ENCODE measurements around the gene PTS.

Gene PTS

DNA sequence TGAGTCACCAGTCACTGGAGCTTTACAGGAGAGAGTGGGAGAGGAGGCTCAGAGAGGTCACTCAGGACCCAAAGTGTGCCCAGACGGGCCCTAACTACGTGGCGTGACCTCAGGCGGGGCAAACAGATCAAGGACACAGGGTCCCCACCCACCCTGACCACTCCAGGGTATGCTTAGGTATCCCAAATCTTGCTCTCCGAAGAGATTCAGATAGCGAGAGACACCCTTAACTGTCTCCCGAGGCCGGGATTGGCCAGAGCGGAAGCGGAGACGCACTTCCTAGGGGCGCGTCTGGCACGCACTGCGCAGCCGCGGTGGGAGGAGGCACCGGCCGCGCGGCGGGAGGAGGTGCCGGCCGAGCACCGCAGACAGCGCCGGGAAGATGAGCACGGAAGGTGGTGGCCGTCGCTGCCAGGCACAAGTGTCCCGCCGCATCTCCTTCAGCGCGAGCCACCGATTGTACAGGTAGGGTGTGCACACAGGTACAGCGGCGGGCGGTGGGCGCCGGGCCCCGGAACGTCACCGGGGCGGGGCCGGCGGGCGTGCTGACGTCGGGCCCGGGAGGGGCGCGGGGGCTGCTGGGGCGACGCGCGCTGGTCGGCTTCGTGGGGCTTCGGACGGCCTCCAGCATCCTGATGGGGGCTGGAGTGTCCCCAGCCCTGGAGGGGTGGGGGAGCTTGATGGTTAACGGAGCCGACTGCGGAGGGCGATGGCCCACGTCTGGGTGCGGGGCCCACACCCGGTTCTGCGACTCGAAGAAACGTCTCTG lies at the start of gene PTS:
Gene PTS (plus strand): TSS at position 367 of the 769 bp plus-strand sequence. CDS start 16 bp downstream, at position 383.
- no peak for TF ChIP-seq CTCF (IDR thresholded peaks at IDR 0.05; ENCODE audit: low read depth, low read length)
- in situ Hi-C loops (cut with HindIII; ENCODE audit: low sequenced_read_pairs): no loop called here
- peak within 1 kb of the TSS; percentile 77 for H3K4me3 ChIP-seq (ENCODE audit: low read depth, low read length)
- peak; percentile 89 for DNase-seq (ENCODE audit: low read depth, low spot score)

DNA sequence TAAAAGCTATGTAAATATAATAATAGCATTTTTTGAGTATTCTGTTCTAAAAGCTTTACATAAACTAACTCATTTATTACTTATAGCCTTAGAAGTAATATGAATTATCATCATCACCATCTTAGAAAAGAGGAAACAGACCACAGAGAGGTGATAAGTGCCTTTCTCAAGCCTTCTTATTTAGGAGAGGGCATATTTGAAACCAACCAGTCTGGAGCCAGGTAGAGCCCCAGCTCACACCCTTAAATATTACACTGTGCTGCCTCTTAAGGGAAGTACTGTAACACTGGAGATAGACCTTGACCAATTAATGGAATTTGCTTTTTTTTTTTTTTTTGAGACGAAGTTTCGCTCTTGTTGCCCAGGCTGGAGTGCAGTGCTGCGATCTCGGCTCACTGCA lies 48.6 kb upstream of the PTS start:
- in situ Hi-C loops (cut with HindIII; ENCODE audit: low sequenced_read_pairs): no loop called here
- no peak for DNase-seq (ENCODE audit: low read depth, low spot score)
- H3K4me3 ChIP-seq (ENCODE audit: low read depth, low read length): no peak overlapping the region
- TF ChIP-seq CTCF (IDR thresholded peaks at IDR 0.05; ENCODE audit: low read depth, low read length): no peak

- TF ChIP-seq CTCF (IDR thresholded peaks at IDR 0.05; ENCODE audit: low read depth, low read length): no peak
- in situ Hi-C loops (cut with HindIII; ENCODE audit: low sequenced_read_pairs): no loop called here
- no peak for DNase-seq (ENCODE audit: low read depth, low spot score)
- no peak overlapping the region for H3K4me3 ChIP-seq (ENCODE audit: low read depth, low read length)
Observed at GRCh38 chr11:112178428-112178827, 47.8 kb upstream of the PTS start.

GRCh38 chr11:112178936-112179335 lies 47.3 kb upstream of the PTS start:
- no peak for DNase-seq (ENCODE audit: low read depth, low spot score)
- in situ Hi-C loops (cut with HindIII; ENCODE audit: low sequenced_read_pairs): no loop called here
- H3K4me3 ChIP-seq (ENCODE audit: low read depth, low read length): no peak overlapping the region
- TF ChIP-seq CTCF (IDR thresholded peaks at IDR 0.05; ENCODE audit: low read depth, low read length): no peak

GRCh38 chr11:112179601-112180000 lies 46.6 kb upstream of the PTS start:
- TF ChIP-seq CTCF (IDR thresholded peaks at IDR 0.05; ENCODE audit: low read depth, low read length): no peak
- in situ Hi-C loops (cut with HindIII; ENCODE audit: low sequenced_read_pairs): no loop called here
- H3K4me3 ChIP-seq (ENCODE audit: low read depth, low read length): no peak overlapping the region
- DNase-seq (ENCODE audit: low read depth, low spot score): no peak

DNA sequence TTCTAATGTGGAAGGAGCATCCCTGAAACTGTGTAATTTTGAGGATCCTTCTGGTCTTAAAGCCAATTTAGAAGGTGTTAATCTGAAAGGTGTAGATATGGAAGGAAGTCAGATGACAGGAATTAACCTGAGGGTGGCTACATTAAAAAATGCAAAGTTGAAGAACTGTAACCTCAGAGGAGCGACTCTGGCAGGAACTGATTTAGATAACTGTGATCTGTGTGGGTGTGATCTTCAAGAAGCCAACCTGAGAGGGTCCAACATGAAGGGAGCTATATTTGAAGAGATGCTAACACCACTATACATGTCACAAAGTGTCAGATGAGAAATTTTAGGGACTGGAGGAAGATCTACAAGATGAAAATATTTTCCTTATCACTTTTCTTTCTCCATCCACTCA lies 43.4 kb upstream of the PTS start:
- no peak for TF ChIP-seq CTCF (IDR thresholded peaks at IDR 0.05; ENCODE audit: low read depth, low read length)
- no peak overlapping the region for H3K4me3 ChIP-seq (ENCODE audit: low read depth, low read length)
- DNase-seq (ENCODE audit: low read depth, low spot score): no peak
- in situ Hi-C loops (cut with HindIII; ENCODE audit: low sequenced_read_pairs): no loop called here

All from astrocyte of the spinal cord (primary cell).